GM04504 (cell line): Measurements from ENCODE around the gene MRPS34.

Source experiments
- DNase-seq: peaks from one replicate; pipeline ENCODE4 v3.0.0-alpha.2; 2012; ENCODE audit warnings: low read depth

MRPS34 gene

GRCh38 chr16:1727651-1728624, 45.0 kb downstream of the MRPS34 start:
- DNase-seq = no peak

- DNase-seq = no peak
Measured at GRCh38 chr16:1726661-1727502, 46.1 kb downstream of the MRPS34 start.

GRCh38 chr16:1724491-1724890, 48.4 kb downstream of the MRPS34 start:
- DNase-seq = no peak

- DNase-seq = peak; percentile 17
Measured at GRCh38 chr16:1723450-1724147, 49.3 kb downstream of the MRPS34 start.
